HepG2 (cell line): ENCODE results near the gene TMEM222. TPM values are rescaled to one million over a fixed set of nuclear protein-coding genes. Genes with fewer than 3 reads are reported as not detected.

Experiments
- ATAC-seq: fragments of 200-7000 bp; cut with Tn5 transposase; 3 replicates; pipeline ENCODE4 v1.9.1; 2020; ENCODE audit warnings: mild to moderate bottlenecking, moderate library complexity
- BruUV-seq: library from RNA; stranded (reverse); fragments of 400-500 nt; replicated peaks from 2 replicates; lab custom pipeline; 2021; lab: Mats Ljungman, UMichigan
- CTCF ChIA-PET: fragments of 300-600 bp; formaldehyde crosslinking; extraction: SDS; loops from one replicate; lab custom pipeline; 2021; ENCODE audit warnings: low total read pairs, inconsistent platforms, low intra/inter-chr PET ratio; lab: Yijun Ruan, JAX
- POLR2A ChIA-PET: fragments of 350-600 bp; sonication (Branson Sonifier 250); formaldehyde crosslinking; loops from one replicate; lab custom pipeline; 2020; ENCODE audit warnings: antibody characterized with exemption, inconsistent platforms; lab: Yijun Ruan, JAX
- DNase-seq: peaks from one replicate; pipeline ENCODE4 v3.0.0-alpha.2; 2015; ENCODE audit warnings: low spot score
- FAIRE-seq: peaks from 3 replicates; lab custom pipeline; 2011; peaks lifted over from hg19 to GRCh38; lab: Jason Lieb, UNC
- H2AFZ ChIP-seq: one replicate; pipeline ENCODE4 v1.6.1; 2011; ENCODE audit warnings: low read length, inconsistent platforms
- H3K27ac ChIP-seq: fragments of 300-600 bp; 3 replicates; pipeline ENCODE4 v1.8.0; 2011; ENCODE audit warnings: mixed run types, mild to moderate bottlenecking, mixed read lengths, low read length, inconsistent platforms; ENCODE audit not compliant: insufficient read depth; ENCODE audit errors: extremely low read length
- H3K27me3 ChIP-seq, 2 experiments: fragments of 200-600 bp in 1 of 2; 2 replicates in 1 of 2; 3 replicates in 1 of 2; pipeline versions ENCODE4 v1.6.0 to v1.8.0; 2011; ENCODE audit warnings: low read length in 2 of 2, mild to moderate bottlenecking in 2 of 2, moderate library complexity in 2 of 2, inconsistent platforms in 1 of 2; ENCODE audit not compliant: insufficient read depth in 2 of 2, control insufficient read depth in 1 of 2
- H3K36me3 ChIP-seq, 2 experiments: fragments of 200-600 bp in 1 of 2; replicated peaks in 1 of 2; 2 replicates in 1 of 2; 3 replicates in 1 of 2; pipeline versions ENCODE4 v1.5.1 to v1.8.0; 2011; ENCODE audit warnings: low read length in 2 of 2, inconsistent platforms in 1 of 2; ENCODE audit not compliant: insufficient read depth in 2 of 2, control insufficient read depth in 1 of 2
- H3K4me1 ChIP-seq: 2 replicates; pipeline ENCODE4 v1.5.1; 2012; ENCODE audit warnings: low read length, inconsistent platforms; ENCODE audit not compliant: insufficient read depth
- H3K4me2 ChIP-seq: 2 replicates; pipeline ENCODE4 v1.6.0; 2011; ENCODE audit warnings: low read depth, low read length, inconsistent platforms
- H3K4me3 ChIP-seq, 3 experiments: fragments of 200-600 bp in 1 of 3; sonication (generic), shearing (Covaris generic) in 1 of 3; replicated peaks in 1 of 3; 2 replicates each; pipeline ENCODE4 v1.5.1; 2011 to 2016; ENCODE audit warnings: low read length in 3 of 3, inconsistent platforms in 2 of 3, low read depth in 2 of 3, mild to moderate bottlenecking in 2 of 3, control low read depth in 1 of 3, mixed read lengths in 1 of 3; ENCODE audit not compliant: insufficient read depth in 1 of 3
- H3K79me2 ChIP-seq: one replicate; pipeline ENCODE4 v1.6.1; 2011; ENCODE audit warnings: low read length, inconsistent platforms; ENCODE audit not compliant: insufficient read depth
- H3K9ac ChIP-seq: 2 replicates; pipeline ENCODE4 v1.6.0; 2011; ENCODE audit warnings: mild to moderate bottlenecking, low read depth, low read length, inconsistent platforms; ENCODE audit not compliant: insufficient read depth
- H3K9me3 ChIP-seq: 2 replicates; pipeline ENCODE4 v1.5.1; 2012; ENCODE audit warnings: mild to moderate bottlenecking, low read length
- H4K20me1 ChIP-seq: 2 replicates; pipeline ENCODE4 v1.6.0; 2011; ENCODE audit warnings: inconsistent platforms, mild to moderate bottlenecking, low read length, moderate library complexity; ENCODE audit not compliant: insufficient read depth
- ARID4A ChIP-seq: sonication (generic); formaldehyde crosslinking; IDR thresholded peaks from 2 replicates; pipeline ENCODE4 v1.5.0; 2020; ENCODE audit warnings: mild to moderate bottlenecking, missing genetic modification reagents, borderline replicate concordance
- CHD4 ChIP-seq: fragments of 200-600 bp; sonication (generic); IDR thresholded peaks from 2 replicates; pipeline ENCODE4 v1.7.0; 2017; ENCODE audit warnings: mild to moderate bottlenecking, low read length, borderline replicate concordance
- HDAC1 ChIP-seq: sonication (generic); formaldehyde crosslinking; IDR thresholded peaks from 2 replicates; pipeline ENCODE4 v1.5.1; 2020; ENCODE audit warnings: mild to moderate bottlenecking, missing genetic modification reagents
- MLLT10 ChIP-seq: sonication (generic); formaldehyde crosslinking; IDR thresholded peaks from 2 replicates; pipeline ENCODE4 v1.4.0; 2020; ENCODE audit warnings: missing genetic modification reagents
- SNAPC5 ChIP-seq: sonication (generic); formaldehyde crosslinking; IDR thresholded peaks from 2 replicates; pipeline ENCODE4 v1.8.1; 2023; ENCODE audit warnings: mild to moderate bottlenecking, missing genetic modification reagents, borderline replicate concordance
- ZBTB7B ChIP-seq: sonication (generic); formaldehyde crosslinking; IDR thresholded peaks from 2 replicates; pipeline ENCODE4 v1.4.0; 2020; ENCODE audit warnings: missing genetic modification reagents
- ZNF17 ChIP-seq: sonication (generic); formaldehyde crosslinking; IDR thresholded peaks from 2 replicates; pipeline ENCODE4 v1.5.0; 2020; ENCODE audit warnings: mild to moderate bottlenecking, missing genetic modification reagents
- ZNF264 ChIP-seq: sonication (generic); formaldehyde crosslinking; IDR thresholded peaks from 2 replicates; pipeline ENCODE4 v1.4.0; 2020; ENCODE audit warnings: missing genetic modification reagents
- ZNF274 ChIP-seq: sonication (generic); formaldehyde crosslinking; IDR thresholded peaks from 2 replicates; pipeline ENCODE4 v1.5.1; 2020; ENCODE audit warnings: mild to moderate bottlenecking, missing genetic modification reagents
- ZNF451 ChIP-seq: sonication (generic); formaldehyde crosslinking; IDR thresholded peaks from 2 replicates; pipeline ENCODE4 v1.5.0; 2020; ENCODE audit warnings: mild to moderate bottlenecking, missing genetic modification reagents
- ZNF687 ChIP-seq: sonication (generic); formaldehyde crosslinking; IDR thresholded peaks from 2 replicates; pipeline ENCODE4 v1.5.1; 2020; ENCODE audit warnings: mild to moderate bottlenecking, missing genetic modification reagents, moderate library complexity
- ZNF746 ChIP-seq: sonication (generic); formaldehyde crosslinking; IDR thresholded peaks from 2 replicates; pipeline ENCODE4 v1.8.0; 2022; ENCODE audit warnings: mild to moderate bottlenecking, missing genetic modification reagents
- ZNF768 ChIP-seq: sonication (generic); formaldehyde crosslinking; IDR thresholded peaks from 2 replicates; pipeline ENCODE4 v1.4.0; 2020; ENCODE audit warnings: missing genetic modification reagents
- ZNF839 ChIP-seq: sonication (generic); formaldehyde crosslinking; IDR thresholded peaks from 2 replicates; pipeline ENCODE4 v1.4.0; 2020; ENCODE audit warnings: missing genetic modification reagents, mild to moderate bottlenecking, borderline replicate concordance
- ZSCAN25 ChIP-seq: sonication (generic); formaldehyde crosslinking; IDR thresholded peaks from 2 replicates; pipeline ENCODE4 v1.8.0; 2022; ENCODE audit warnings: mild to moderate bottlenecking, missing genetic modification reagents
- ZSCAN31 ChIP-seq: sonication (generic); formaldehyde crosslinking; IDR thresholded peaks from 2 replicates; pipeline ENCODE4 v1.5.0; 2020; ENCODE audit warnings: low read depth, mild to moderate bottlenecking, missing genetic modification reagents
- WGBS: methylation state at CpG from one replicate; pipeline ENCODE4 v1.1.6; 2017; ENCODE audit warnings: low lambda C conversion rate; 5-methylcytosine and 5-hydroxymethylcytosine counted together
- in situ Hi-C: cut with HindIII; loops from 2 replicates; pipeline ENCODE4 v1.10.0; 2017; ENCODE audit warnings: low pct_unique_long_range_greater_than_20kb; ENCODE audit not compliant: extremely low pct_ligation_motif_present
- intact Hi-C: fragments of 100-400 bp; cut with micrococcal nuclease; formaldehyde crosslinking; loops from one replicate; pipeline ENCODE4 v1.10.0; 2022; ENCODE audit not compliant: unreplicated experiment
- polyA plus RNA-seq, 8 experiments: library from polyadenylated mRNA; depleted of rRNA in 3 of 8; stranded (reverse) in 7 of 8; unstranded in 1 of 8; fragments of >200 nt; fragmentation: Illumina TruSeq in 4 of 8; extraction: Trizol in 4 of 8; gene quantifications; 2 replicates each; pipeline versions ENCODE4 v1.2.1 to v1.2.3, GENCODE V29; 2011 to 2016; ENCODE audit warnings: low read depth in 4 of 8, missing spikeins in 1 of 8, mixed read lengths in 1 of 8; ENCODE audit not compliant: insufficient read depth in 1 of 8
- total RNA-seq, 5 experiments: library from RNA; depleted of rRNA; stranded (reverse); fragments of >200 nt; fragmentation: Illumina TruSeq; extraction: Trizol; gene quantifications; 2 replicates each; pipeline ENCODE4 v1.2.3, GENCODE V29; 2016; ENCODE audit warnings: low read depth in 1 of 5

TMEM222 gene
- total and polyA plus RNA-seq, 2 of the 13 experiments (the other 11 are each of a cell fraction or from before 2014, with no cell fraction given), result 22.7 to 29.6 TPM

- DNase-seq, result peak; percentile 53
- ChIA-PET POLR2A (no interaction called here), CTCF (interaction anchor here (1.9 to 4.0 kb wide), 2 partner anchors 88 to 96 kb away, joined by 17 to 43 read pairs; no protein-coding TSS in a partner anchor)
- in situ Hi-C loops (loop anchor here (5.0 to 10.0 kb wide), 2 partner anchors 93 to 305 kb away; partner anchors contain the start of genes AHDC1 and GPR3), intact Hi-C loops (no loop called here)
- Histone ChIP-seq H3K4me2 (no peak overlapping the region), H3K9me3 (no peaks in the 10 kb centered on the region), H4K20me1 (no peaks in the 10 kb centered on the region), H3K27me3 (no peaks in the 10 kb centered on the region), H3K4me3 (no peak overlapping the region), H3K9ac (no peak overlapping the region), H3K27ac (no peak overlapping the region), H2AFZ (no peak overlapping the region), H3K36me3 (peaks cover 0 to 14% of the 10 kb centered on the region in 2 experiments; a peak in 2 of 5 replicates), H3K4me1 (no peaks in the 10 kb centered on the region), H3K79me2 (no peaks in the 10 kb centered on the region)
- ATAC-seq, result no peak
- 74% methylated on average over 12 of the region's 14 CpGs for WGBS
- no TSS peak for BruUV-seq
- no peak for FAIRE-seq
- TF ChIP-seq ZNF839, result no peak
- TF ChIP-seq ZNF687 (CRISPR knock-in tag), result no peak
- TF ChIP-seq CHD4, result no peak
- no peak for TF ChIP-seq ZNF451 (CRISPR knock-in tag)
- no peak for TF ChIP-seq ZNF264 (CRISPR knock-in tag)
- no peak for TF ChIP-seq HDAC1 (CRISPR knock-in tag)
- TF ChIP-seq ZBTB7B (CRISPR knock-in tag), result no peak
- no peak for TF ChIP-seq ARID4A (CRISPR knock-in tag)
- no peak for TF ChIP-seq ZNF17 (CRISPR knock-in tag)
- no peak for TF ChIP-seq ZSCAN31 (CRISPR knock-in tag)
- no peak for TF ChIP-seq SNAPC5 (CRISPR knock-in tag)
- no peak for TF ChIP-seq ZNF746 (CRISPR knock-in tag)
- TF ChIP-seq ZNF274 (CRISPR knock-in tag), result no peak
- no peak for TF ChIP-seq ZSCAN25
- TF ChIP-seq MLLT10 (CRISPR knock-in tag), result no peak
- no peak for TF ChIP-seq ZNF768 (CRISPR knock-in tag)
Measured at GRCh38 chr1:27299385-27300271, 22.3 kb upstream of the TMEM222 start.
